SH-SY5Y (cell line): ENCODE results near the gene TNS1.

Experiments
- GATA2 ChIP-seq: IDR thresholded peaks from 2 replicates; pipeline ENCODE4 v1.6.1; 2011; ENCODE audit warnings: mild to moderate bottlenecking, low read depth, low read length
- GATA3 ChIP-seq: IDR thresholded peaks from 2 replicates; pipeline ENCODE4 v1.6.1; 2011; ENCODE audit warnings: low read depth, mild to moderate bottlenecking, low read length, moderate library complexity

GRCh38 chr2:217804338-217804737 is 198.5 kb downstream of the TNS1 start:
- TF ChIP-seq GATA2 (no peak), GATA3 (no peak)
